K562 (cell line): ENCODE measurements around the gene POLR3A. TPM values are rescaled to one million over a fixed set of nuclear protein-coding genes. Genes with fewer than 3 reads are reported as not detected.
A peak's percentile ranks its signal among the peaks of the same experiment; 100 is the strongest.

ENCODE experiments used
- ARID1B ChIP-seq: fragments of 450-650 bp; IDR thresholded peaks from 2 replicates; pipeline ENCODE4 v1.6.1; 2016; ENCODE audit warnings: antibody characterized with exemption, mild to moderate bottlenecking, inconsistent platforms
- ATF2 ChIP-seq: sonication (generic); formaldehyde crosslinking; IDR thresholded peaks from 2 replicates; pipeline ENCODE4 v1.8.1; 2022; ENCODE audit warnings: missing genetic modification reagents
- CBFB ChIP-seq: sonication (generic); formaldehyde crosslinking; IDR thresholded peaks from 2 replicates; pipeline ENCODE4 v1.4.0; 2020; ENCODE audit warnings: mild to moderate bottlenecking, missing genetic modification reagents
- CBX1 ChIP-seq: sonication (generic); IDR thresholded peaks from 2 replicates; pipeline ENCODE4 v1.6.1; 2016; ENCODE audit warnings: antibody characterized with exemption, low read depth, mild to moderate bottlenecking
- CEBPZ ChIP-seq: fragments of 150-350 bp; IDR thresholded peaks from 2 replicates; pipeline ENCODE4 v1.6.1; 2014; ENCODE audit warnings: low read depth, mild to moderate bottlenecking, low read length, borderline replicate concordance
- IRF1 ChIP-seq: sonication (generic); formaldehyde crosslinking; IDR thresholded peaks from 2 replicates; pipeline ENCODE4 v1.8.0; 2022; ENCODE audit warnings: missing genetic modification reagents, mild to moderate bottlenecking, borderline replicate concordance
- MYC ChIP-seq, 2 experiments: fragments of 250-450 bp in 1 of 2; sonication (Bioruptor Pico) in 1 of 2; IDR thresholded peaks; 2 replicates each; pipeline versions ENCODE4 v1.5.1 to v1.6.1; 2012 to 2021; ENCODE audit warnings: low read depth in 2 of 2, borderline replicate concordance in 1 of 2, improper control_type of control experiment in 1 of 2, low read length in 1 of 2, mild to moderate bottlenecking in 1 of 2, moderate library complexity in 1 of 2
- NFATC3 ChIP-seq: fragments of 450-650 bp; IDR thresholded peaks from 2 replicates; pipeline ENCODE4 v1.6.1; 2017; ENCODE audit warnings: mild to moderate bottlenecking
- OTX1 ChIP-seq: fragments of 450-650 bp; formaldehyde crosslinking; IDR thresholded peaks from 2 replicates; pipeline ENCODE4 v1.4.0; 2022; ENCODE audit warnings: mild to moderate bottlenecking
- POLR2B ChIP-seq: fragments of 450-650 bp; IDR thresholded peaks from 2 replicates; pipeline ENCODE4 v1.6.1; 2018; ENCODE audit warnings: low read depth; ENCODE audit not compliant: partially characterized antibody
- PRPF4 ChIP-seq: fragments of 200-400 bp; formaldehyde crosslinking; IDR thresholded peaks from one replicate; pipeline ENCODE4 v1.6.1; 2017; ENCODE audit warnings: low read length, low read depth, mild to moderate bottlenecking; ENCODE audit not compliant: insufficient read depth, poor library complexity, severe bottlenecking
- RERE ChIP-seq: sonication (generic); formaldehyde crosslinking; IDR thresholded peaks from 2 replicates; pipeline ENCODE4 v1.8.0; 2023; ENCODE audit warnings: missing genetic modification reagents, mild to moderate bottlenecking, borderline replicate concordance
- SOX6 ChIP-seq: fragments of 450-650 bp; IDR thresholded peaks from 2 replicates; pipeline ENCODE4 v1.6.1; 2014; ENCODE audit warnings: mild to moderate bottlenecking
- ZKSCAN3 ChIP-seq: fragments of 250-450 bp; sonication (Bioruptor Pico); IDR thresholded peaks from 2 replicates; pipeline ENCODE4 v1.4.0; 2020
- ZNF12 ChIP-seq: sonication (generic); formaldehyde crosslinking; IDR thresholded peaks from 2 replicates; pipeline ENCODE4 v1.4.0; 2020; ENCODE audit warnings: mild to moderate bottlenecking, missing genetic modification reagents
- ZNF263 ChIP-seq: sonication (generic); formaldehyde crosslinking; IDR thresholded peaks from 2 replicates; pipeline ENCODE4 v1.8.0; 2022; ENCODE audit warnings: mild to moderate bottlenecking, missing genetic modification reagents, borderline replicate concordance
- polyA plus RNA-seq, 8 experiments: library from polyadenylated mRNA; depleted of rRNA in 4 of 8; stranded (reverse) in 5 of 8; unstranded in 3 of 8; fragments of >200 nt; fragmentation: Nextera tagmentation in 2 of 8; fragmentation: Illumina TruSeq in 1 of 8; extraction: Ambion mirVana in 2 of 8; extraction: Trizol in 1 of 8; gene quantifications; 2 replicates each; pipeline versions ENCODE4 v1.2.1 to v1.2.3, GENCODE V29; 2011 to 2014; ENCODE audit warnings: inconsistent platforms in 1 of 8, missing spikeins in 1 of 8
- total RNA-seq, 7 experiments: library from RNA; depleted of rRNA in 6 of 7; stranded (reverse); fragments of >200 nt in 6 of 7; fragmentation: Illumina TruSeq in 2 of 7; extraction: Trizol in 2 of 7; gene quantifications; 2 replicates each; pipeline versions ENCODE4 v1.2.1 to v1.2.3, GENCODE V29; 2011 to 2021; ENCODE audit warnings: low replicate concordance in 1 of 7

Gene POLR3A
- total and polyA plus RNA-seq, 9 of the 15 experiments (the other 6 are each of a cell fraction or from before 2014, with no cell fraction given) = 14.9 to 37.0 (median 26.7) TPM

GRCh38 chr10:77974396-77975074, 54.8 kb downstream of the POLR3A start (continued):
- TF ChIP-seq CEBPZ (no peak), CBX1 (no peak), PRPF4 (no peak), POLR2B (no peak), CBFB (CRISPR knock-in tag) (no peak), MYC (IDR thresholded peaks at IDR 0.05; ENCODE audit: low read depth, low read length) (peak; percentile 27; the same call in 1 of the 2 replicates), MYC (CRISPR knock-in tag; IDR thresholded peaks at IDR 0.05; ENCODE audit: borderline replicate concordance, low read depth) (no peak), ZNF263 (CRISPR knock-in tag) (no peak), ATF2 (no peak), RERE (CRISPR knock-in tag) (no peak), OTX1 (CRISPR knock-in tag) (no peak), ZKSCAN3 (CRISPR knock-in tag) (no peak), ARID1B (0 out of 2 replicates have a peak, but pooled peaks have one; percentile 12), SOX6 (peak; percentile 16; the same call in 1 of the 2 replicates), NFATC3 (no peak), ZNF12 (no peak), IRF1 (CRISPR knock-in tag) (no peak)
